ENCODE data around the gene INPP5A.

The INPP5A gene

GRCh38 chr10:132774181-132774901 lies 236.8 kb downstream of the INPP5A start:
- no peak overlapping the region for H3K27ac ChIP-seq (replicated peaks)
- H3K4me3 ChIP-seq (replicated peaks; ENCODE audit: insufficient read depth, low read length) = no peak overlapping the region
- TF ChIP-seq, protein P1, sequence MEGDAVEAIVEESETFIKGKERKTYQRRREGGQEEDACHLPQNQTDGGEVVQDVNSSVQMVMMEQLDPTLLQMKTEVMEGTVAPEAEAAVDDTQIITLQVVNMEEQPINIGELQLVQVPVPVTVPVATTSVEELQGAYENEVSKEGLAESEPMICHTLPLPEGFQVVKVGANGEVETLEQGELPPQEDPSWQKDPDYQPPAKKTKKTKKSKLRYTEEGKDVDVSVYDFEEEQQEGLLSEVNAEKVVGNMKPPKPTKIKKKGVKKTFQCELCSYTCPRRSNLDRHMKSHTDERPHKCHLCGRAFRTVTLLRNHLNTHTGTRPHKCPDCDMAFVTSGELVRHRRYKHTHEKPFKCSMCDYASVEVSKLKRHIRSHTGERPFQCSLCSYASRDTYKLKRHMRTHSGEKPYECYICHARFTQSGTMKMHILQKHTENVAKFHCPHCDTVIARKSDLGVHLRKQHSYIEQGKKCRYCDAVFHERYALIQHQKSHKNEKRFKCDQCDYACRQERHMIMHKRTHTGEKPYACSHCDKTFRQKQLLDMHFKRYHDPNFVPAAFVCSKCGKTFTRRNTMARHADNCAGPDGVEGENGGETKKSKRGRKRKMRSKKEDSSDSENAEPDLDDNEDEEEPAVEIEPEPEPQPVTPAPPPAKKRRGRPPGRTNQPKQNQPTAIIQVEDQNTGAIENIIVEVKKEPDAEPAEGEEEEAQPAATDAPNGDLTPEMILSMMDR (IDR thresholded peaks at IDR 0.05; ENCODE audit: insufficient read depth, low read length) = no peak
- TF ChIP-seq, protein P2, sequence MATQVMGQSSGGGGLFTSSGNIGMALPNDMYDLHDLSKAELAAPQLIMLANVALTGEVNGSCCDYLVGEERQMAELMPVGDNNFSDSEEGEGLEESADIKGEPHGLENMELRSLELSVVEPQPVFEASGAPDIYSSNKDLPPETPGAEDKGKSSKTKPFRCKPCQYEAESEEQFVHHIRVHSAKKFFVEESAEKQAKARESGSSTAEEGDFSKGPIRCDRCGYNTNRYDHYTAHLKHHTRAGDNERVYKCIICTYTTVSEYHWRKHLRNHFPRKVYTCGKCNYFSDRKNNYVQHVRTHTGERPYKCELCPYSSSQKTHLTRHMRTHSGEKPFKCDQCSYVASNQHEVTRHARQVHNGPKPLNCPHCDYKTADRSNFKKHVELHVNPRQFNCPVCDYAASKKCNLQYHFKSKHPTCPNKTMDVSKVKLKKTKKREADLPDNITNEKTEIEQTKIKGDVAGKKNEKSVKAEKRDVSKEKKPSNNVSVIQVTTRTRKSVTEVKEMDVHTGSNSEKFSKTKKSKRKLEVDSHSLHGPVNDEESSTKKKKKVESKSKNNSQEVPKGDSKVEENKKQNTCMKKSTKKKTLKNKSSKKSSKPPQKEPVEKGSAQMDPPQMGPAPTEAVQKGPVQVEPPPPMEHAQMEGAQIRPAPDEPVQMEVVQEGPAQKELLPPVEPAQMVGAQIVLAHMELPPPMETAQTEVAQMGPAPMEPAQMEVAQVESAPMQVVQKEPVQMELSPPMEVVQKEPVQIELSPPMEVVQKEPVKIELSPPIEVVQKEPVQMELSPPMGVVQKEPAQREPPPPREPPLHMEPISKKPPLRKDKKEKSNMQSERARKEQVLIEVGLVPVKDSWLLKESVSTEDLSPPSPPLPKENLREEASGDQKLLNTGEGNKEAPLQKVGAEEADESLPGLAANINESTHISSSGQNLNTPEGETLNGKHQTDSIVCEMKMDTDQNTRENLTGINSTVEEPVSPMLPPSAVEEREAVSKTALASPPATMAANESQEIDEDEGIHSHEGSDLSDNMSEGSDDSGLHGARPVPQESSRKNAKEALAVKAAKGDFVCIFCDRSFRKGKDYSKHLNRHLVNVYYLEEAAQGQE (IDR thresholded peaks at IDR 0.05; ENCODE audit: insufficient replicate concordance, low read depth) = no peak
- TF ChIP-seq SPI1 (IDR thresholded peaks at IDR 0.05; ENCODE audit: borderline replicate concordance, low read depth) (no peak), POLR2AphosphoS5 (IDR thresholded peaks at IDR 0.05; ENCODE audit: low read depth) (no peak), GABPA (IDR thresholded peaks at IDR 0.05; ENCODE audit: low read depth) (no peak)
- H3K27me3 ChIP-seq (ENCODE audit: insufficient read depth, poor library complexity, severe bottlenecking) = no peaks in the 10 kb centered on the region
- DNase-seq (ENCODE audit: low read depth in 1 of 2, low spot score in 1 of 2) = no peak

GRCh38 chr10:132774902-132775863 lies 237.6 kb downstream of the INPP5A start:
- no peak for TF ChIP-seq GABPA (IDR thresholded peaks at IDR 0.05; ENCODE audit: low read depth)
- TF ChIP-seq, protein P2 (IDR thresholded peaks at IDR 0.05; ENCODE audit: insufficient replicate concordance, low read depth) = no peak
- no peak for TF ChIP-seq POLR2AphosphoS5 (IDR thresholded peaks at IDR 0.05; ENCODE audit: low read depth)
- TF ChIP-seq, protein P1 (IDR thresholded peaks at IDR 0.05; ENCODE audit: insufficient read depth, low read length) = no peak
- no peak for TF ChIP-seq SPI1 (IDR thresholded peaks at IDR 0.05; ENCODE audit: borderline replicate concordance, low read depth)
- no peak overlapping the region for H3K4me3 ChIP-seq (replicated peaks; ENCODE audit: insufficient read depth, low read length)
- DNase-seq (ENCODE audit: low read depth in 1 of 2, low spot score in 1 of 2) = no peak
- no peak overlapping the region for H3K27ac ChIP-seq (replicated peaks)
- H3K27me3 ChIP-seq (ENCODE audit: insufficient read depth, poor library complexity, severe bottlenecking) = no peaks in the 10 kb centered on the region

- Histone ChIP-seq H3K4me3 (replicated peaks; ENCODE audit: insufficient read depth, low read length) (no peak overlapping the region), H3K27me3 (ENCODE audit: insufficient read depth, poor library complexity, severe bottlenecking) (no peaks in the 10 kb centered on the region), H3K27ac (replicated peaks) (no peak overlapping the region)
- DNase-seq (ENCODE audit: low read depth in 1 of 2, low spot score in 1 of 2) = no peak
- TF ChIP-seq POLR2AphosphoS5 (IDR thresholded peaks at IDR 0.05; ENCODE audit: low read depth) (no peak), GABPA (IDR thresholded peaks at IDR 0.05; ENCODE audit: low read depth) (no peak), SPI1 (IDR thresholded peaks at IDR 0.05; ENCODE audit: borderline replicate concordance, low read depth) (no peak)
- TF ChIP-seq, protein P1 (IDR thresholded peaks at IDR 0.05; ENCODE audit: insufficient read depth, low read length) = no peak
- TF ChIP-seq, protein P2 (IDR thresholded peaks at IDR 0.05; ENCODE audit: insufficient replicate concordance, low read depth) = no peak
These were observed 238.6 kb downstream of the INPP5A start for GRCh38 chr10:132776186-132776585.
